GM19463 (cell line): Measurements from ENCODE around the gene METTL21C.

Experiments used
- ATAC-seq: cut with Tn5 transposase; IDR thresholded peaks from one replicate; pipeline ENCODE4 v1.9.1; 2021; ENCODE audit warnings: mild to moderate bottlenecking, moderate library complexity; ENCODE audit not compliant: unreplicated experiment

The METTL21C gene

GRCh38 chr13:102697929-102698648 is 3.2 kb upstream of the METTL21C start:
- no peak for ATAC-seq

- no peak for ATAC-seq
Observed at GRCh38 chr13:102697264-102697663, 2.4 kb upstream of the METTL21C start.

- ATAC-seq = no peak
Observed at GRCh38 chr13:102696465-102696864, 1.6 kb upstream of the METTL21C start.

- ATAC-seq = no peak
Observed at GRCh38 chr13:102693776-102694175, 1.1 kb downstream of the METTL21C start.

GRCh38 chr13:102693250-102693649 is 1.6 kb downstream of the METTL21C start:
- ATAC-seq = no peak

GRCh38 chr13:102692491-102692826 is 2.4 kb downstream of the METTL21C start:
- ATAC-seq = no peak

GRCh38 chr13:102690883-102691282 is 4.0 kb downstream of the METTL21C start:
- ATAC-seq = no peak

GRCh38 chr13:102688306-102688973 is 6.4 kb downstream of the METTL21C start:
- ATAC-seq = no peak

GRCh38 chr13:102687520-102687919 is 7.3 kb downstream of the METTL21C start:
- ATAC-seq = no peak

- no peak for ATAC-seq
Observed at GRCh38 chr13:102686024-102686423, 8.8 kb downstream of the METTL21C start.

GRCh38 chr13:102683637-102684036 is 11.2 kb downstream of the METTL21C start:
- ATAC-seq = no peak

GRCh38 chr13:102682727-102683126 is 12.1 kb downstream of the METTL21C start:
- ATAC-seq = no peak

- ATAC-seq = no peak
Observed at GRCh38 chr13:102682211-102682610, 12.6 kb downstream of the METTL21C start.

GRCh38 chr13:102680842-102681740 is 13.8 kb downstream of the METTL21C start:
- ATAC-seq = no peak

GRCh38 chr13:102680133-102680717 is 14.6 kb downstream of the METTL21C start:
- no peak for ATAC-seq

- ATAC-seq = no peak
Observed at GRCh38 chr13:102679449-102680132, 15.3 kb downstream of the METTL21C start.

- ATAC-seq = no peak
Observed at GRCh38 chr13:102678339-102679107, 16.3 kb downstream of the METTL21C start.

GRCh38 chr13:102677122-102677521 is 17.7 kb downstream of the METTL21C start:
- ATAC-seq = no peak

- no peak for ATAC-seq
Observed at GRCh38 chr13:102675115-102675514, 19.7 kb downstream of the METTL21C start.

- ATAC-seq = no peak
Observed at GRCh38 chr13:102670130-102670529, 24.7 kb downstream of the METTL21C start.
